Measurements from ENCODE around the gene FAM234B. TPM values are rescaled to one million over a fixed set of nuclear protein-coding genes. Genes with fewer than 3 reads are reported as not detected.
A peak's percentile ranks its signal among the peaks of the same experiment; 100 is the strongest.

The FAM234B gene
- total RNA-seq = 1 to 10 TPM; 8.0 to 8.7 (median 8.4) TPM

DNA sequence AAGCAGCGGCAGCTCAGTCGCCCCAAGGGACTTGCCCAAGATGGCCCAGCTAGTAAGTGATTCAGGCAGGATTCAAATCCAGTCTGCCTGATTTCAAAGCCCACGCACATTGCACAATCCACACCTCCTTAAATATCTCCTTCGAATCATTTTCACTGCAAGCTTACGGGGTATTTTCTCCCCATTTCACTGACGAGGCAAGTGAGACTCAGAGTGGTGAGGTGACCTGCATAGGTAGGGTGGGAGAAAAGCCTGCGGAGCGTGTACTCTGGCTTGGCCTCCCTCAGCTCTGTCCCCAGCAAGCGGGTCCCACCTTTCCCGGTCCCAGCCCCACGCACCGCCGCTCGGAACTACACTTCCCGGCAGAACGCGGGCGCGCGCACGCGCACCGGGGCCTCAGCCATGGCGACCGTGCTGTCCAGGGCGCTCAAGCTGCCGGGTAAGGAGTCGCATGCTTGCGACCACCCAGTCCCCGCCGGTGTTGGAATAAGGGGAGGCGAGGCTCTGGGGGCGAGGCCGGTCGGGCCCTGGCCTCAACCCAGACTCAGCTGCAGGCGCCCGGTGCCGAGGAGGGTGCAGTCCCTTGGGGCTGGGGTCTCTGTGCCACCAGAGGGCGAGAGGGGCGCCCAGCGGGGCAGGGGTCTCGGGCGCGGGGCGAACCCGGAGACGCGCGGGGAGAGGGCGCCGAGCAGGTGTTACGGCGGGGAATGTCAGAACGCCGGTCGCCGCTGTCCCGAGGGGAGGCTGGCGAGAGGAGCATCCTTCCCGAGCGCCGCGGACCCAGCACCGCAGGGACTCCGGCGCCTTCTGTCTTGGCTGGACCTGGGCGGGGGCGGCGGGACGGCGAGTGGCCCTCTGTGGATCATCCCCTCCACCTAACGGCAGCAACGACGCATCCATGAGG lies at the start of gene FAM234B:
FAM234B (plus strand) TSS at position 380 of the 904 bp plus-strand sequence; CDS start at position 403, 23 bp downstream.
- no peaks in the 10 kb centered on the region for H3K9me3 Mint-ChIP-seq
- ATAC-seq (peak; percentile 95 to 97), DNase-seq (peak; percentile 65)
- H3K27me3 Mint-ChIP-seq (ENCODE audit: low read depth) = no peaks in the 10 kb centered on the region
- peaks cover 7% of the 10 kb centered on the region for H3K4me1 Mint-ChIP-seq (ENCODE audit: low read depth)
- peak within 1 kb of the TSS; percentile 84 for H3K4me3 Mint-ChIP-seq
- H3K36me3 Mint-ChIP-seq (ENCODE audit: insufficient read depth) = no peaks in the 10 kb centered on the region

GRCh38 chr12:12995088-12995487 lies 49.1 kb upstream of the FAM234B start:
- no peak overlapping the region for H3K4me3 Mint-ChIP-seq
- H3K27me3 Mint-ChIP-seq (ENCODE audit: low read depth) = no peaks in the 10 kb centered on the region
- H3K36me3 Mint-ChIP-seq (ENCODE audit: insufficient read depth) = peaks cover 2% of the 10 kb centered on the region
- no peak for ATAC-seq
- peaks cover 26% of the 10 kb centered on the region for H3K4me1 Mint-ChIP-seq (ENCODE audit: low read depth)
- no peak for DNase-seq
- no peaks in the 10 kb centered on the region for H3K9me3 Mint-ChIP-seq

GRCh38 chr12:12996209-12996608 lies 48.0 kb upstream of the FAM234B start:
- H3K4me3 Mint-ChIP-seq = no peak overlapping the region
- H3K9me3 Mint-ChIP-seq = no peaks in the 10 kb centered on the region
- DNase-seq (no peak), ATAC-seq (no peak)
- H3K4me1 Mint-ChIP-seq (ENCODE audit: low read depth) = peaks cover 28% of the 10 kb centered on the region
- peaks cover 2% of the 10 kb centered on the region for H3K36me3 Mint-ChIP-seq (ENCODE audit: insufficient read depth)
- no peaks in the 10 kb centered on the region for H3K27me3 Mint-ChIP-seq (ENCODE audit: low read depth)

GRCh38 chr12:12997156-12997555 lies 47.0 kb upstream of the FAM234B start:
- DNase-seq (no peak), ATAC-seq (no peak)
- Mint-ChIP-seq H3K4me3 (no peak overlapping the region), H3K36me3 (ENCODE audit: insufficient read depth) (peaks cover 2% of the 10 kb centered on the region), H3K27me3 (ENCODE audit: low read depth) (no peaks in the 10 kb centered on the region), H3K4me1 (ENCODE audit: low read depth) (peaks cover 32% of the 10 kb centered on the region), H3K9me3 (no peaks in the 10 kb centered on the region)

DNA sequence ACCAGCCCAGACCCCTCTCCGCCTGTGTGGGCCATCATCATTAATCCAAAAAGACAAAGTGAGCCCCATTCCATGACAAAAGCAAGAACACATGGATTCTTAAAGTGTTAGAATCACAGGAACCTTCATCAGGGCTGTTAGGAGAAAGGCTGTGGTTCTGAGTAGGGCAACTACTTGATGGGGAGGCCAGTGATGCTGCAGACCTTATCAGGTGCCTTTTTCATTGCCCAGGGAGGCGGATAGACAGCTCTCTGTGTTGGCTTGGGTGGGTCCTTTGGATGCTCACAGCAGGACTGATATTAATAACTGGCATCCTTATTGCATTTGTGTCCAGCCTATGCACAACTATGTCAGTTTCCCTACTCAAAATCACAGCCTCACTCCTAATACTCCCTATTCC lies 46.4 kb upstream of the FAM234B start:
- no peak for ATAC-seq
- H3K4me1 Mint-ChIP-seq (ENCODE audit: low read depth) = peaks cover 30% of the 10 kb centered on the region
- peaks cover 2% of the 10 kb centered on the region for H3K36me3 Mint-ChIP-seq (ENCODE audit: insufficient read depth)
- no peak overlapping the region for H3K4me3 Mint-ChIP-seq
- no peaks in the 10 kb centered on the region for H3K27me3 Mint-ChIP-seq (ENCODE audit: low read depth)
- no peak for DNase-seq
- H3K9me3 Mint-ChIP-seq = no peaks in the 10 kb centered on the region

DNA sequence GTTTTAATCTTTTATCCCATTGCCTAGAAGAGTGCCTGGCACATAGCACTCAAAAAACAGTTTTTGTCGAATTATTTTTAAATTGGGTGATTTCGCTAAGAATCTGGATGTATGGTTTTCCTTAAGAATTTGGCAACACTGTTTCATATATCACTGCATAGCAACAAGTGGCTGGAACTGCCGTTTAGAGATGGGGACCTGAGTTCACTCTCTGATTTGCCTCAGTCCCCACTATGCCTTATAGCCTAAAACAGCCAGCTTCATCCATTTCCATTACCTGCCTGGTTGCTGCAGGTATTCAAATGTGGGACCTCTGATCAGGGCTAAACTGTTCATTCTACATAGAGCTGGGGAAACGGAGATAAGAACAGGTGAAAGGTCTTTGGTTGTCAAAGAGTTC lies 45.9 kb upstream of the FAM234B start:
- H3K27me3 Mint-ChIP-seq (ENCODE audit: low read depth) = no peaks in the 10 kb centered on the region
- H3K4me1 Mint-ChIP-seq (ENCODE audit: low read depth) = peaks cover 27% of the 10 kb centered on the region
- DNase-seq = no peak
- H3K9me3 Mint-ChIP-seq = no peaks in the 10 kb centered on the region
- peaks cover 2% of the 10 kb centered on the region for H3K36me3 Mint-ChIP-seq (ENCODE audit: insufficient read depth)
- no peak for ATAC-seq
- H3K4me3 Mint-ChIP-seq = no peak overlapping the region

DNA sequence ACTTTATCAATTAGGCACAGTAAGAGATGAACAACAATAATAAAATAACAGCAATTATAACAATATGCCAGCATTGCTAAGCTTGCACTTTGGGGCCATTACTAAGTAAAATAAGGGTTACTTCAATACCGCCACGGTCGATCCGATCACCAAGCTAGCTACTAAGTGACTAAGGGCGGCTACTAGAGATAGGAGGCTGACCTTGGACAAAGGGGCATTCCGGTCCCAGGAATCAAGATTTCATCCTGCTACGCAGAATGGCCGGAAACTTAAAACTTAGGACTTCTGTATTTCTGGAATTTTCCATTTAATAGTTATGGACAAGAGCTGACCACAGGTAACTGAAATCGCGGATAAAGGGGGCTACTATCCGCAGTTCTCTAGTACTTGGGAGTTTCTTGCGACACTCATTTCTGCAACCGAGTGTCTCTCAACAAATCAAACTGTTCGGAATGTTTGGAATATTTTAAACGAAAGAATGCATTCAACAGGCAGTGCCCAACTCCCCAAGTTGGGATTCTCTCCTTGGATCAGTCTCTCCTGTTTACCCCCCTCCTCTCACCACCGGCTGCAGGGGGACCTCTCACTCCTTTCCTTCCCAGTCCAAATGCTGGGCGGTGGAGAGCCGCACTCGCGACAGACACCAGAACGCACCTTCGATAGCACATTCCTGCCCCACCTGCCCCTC lies 44.8 kb upstream of the FAM234B start:
- Mint-ChIP-seq H3K36me3 (ENCODE audit: insufficient read depth) (no peaks in the 10 kb centered on the region), H3K4me3 (peak overlapping the region; percentile 82), H3K9me3 (no peaks in the 10 kb centered on the region), H3K27me3 (ENCODE audit: low read depth) (no peaks in the 10 kb centered on the region), H3K4me1 (ENCODE audit: low read depth) (peaks cover 27% of the 10 kb centered on the region)
- no peak for DNase-seq
- peak in 1 of 2 donors; percentile 12 for ATAC-seq

GRCh38 chr12:12999959-13000615 lies 44.1 kb upstream of the FAM234B start, which contains the start of gene HEBP1:
TSS of gene HEBP1 (minus strand) at chr12:13000265. CDS start at chr12:13000114, 151 bp downstream.
- Mint-ChIP-seq H3K36me3 (ENCODE audit: insufficient read depth) (no peaks in the 10 kb centered on the region), H3K27me3 (ENCODE audit: low read depth) (peaks cover 2% of the 10 kb centered on the region), H3K4me1 (ENCODE audit: low read depth) (peaks cover 27% of the 10 kb centered on the region), H3K9me3 (no peaks in the 10 kb centered on the region), H3K4me3 (peak within 1 kb of the TSS; percentile 82)
- DNase-seq = peak; percentile 98
- peak; percentile 91 to 92 for ATAC-seq

- peak overlapping the region; percentile 82 for H3K4me3 Mint-ChIP-seq
- H3K9me3 Mint-ChIP-seq = no peaks in the 10 kb centered on the region
- peaks cover 27% of the 10 kb centered on the region for H3K4me1 Mint-ChIP-seq (ENCODE audit: low read depth)
- no peaks in the 10 kb centered on the region for H3K36me3 Mint-ChIP-seq (ENCODE audit: insufficient read depth)
- ATAC-seq (peak; percentile 26 to 39), DNase-seq (no peak)
- H3K27me3 Mint-ChIP-seq (ENCODE audit: low read depth) = peaks cover 2% of the 10 kb centered on the region
These were observed 43.6 kb upstream of the FAM234B start for GRCh38 chr12:13000616-13000924.

DNA sequence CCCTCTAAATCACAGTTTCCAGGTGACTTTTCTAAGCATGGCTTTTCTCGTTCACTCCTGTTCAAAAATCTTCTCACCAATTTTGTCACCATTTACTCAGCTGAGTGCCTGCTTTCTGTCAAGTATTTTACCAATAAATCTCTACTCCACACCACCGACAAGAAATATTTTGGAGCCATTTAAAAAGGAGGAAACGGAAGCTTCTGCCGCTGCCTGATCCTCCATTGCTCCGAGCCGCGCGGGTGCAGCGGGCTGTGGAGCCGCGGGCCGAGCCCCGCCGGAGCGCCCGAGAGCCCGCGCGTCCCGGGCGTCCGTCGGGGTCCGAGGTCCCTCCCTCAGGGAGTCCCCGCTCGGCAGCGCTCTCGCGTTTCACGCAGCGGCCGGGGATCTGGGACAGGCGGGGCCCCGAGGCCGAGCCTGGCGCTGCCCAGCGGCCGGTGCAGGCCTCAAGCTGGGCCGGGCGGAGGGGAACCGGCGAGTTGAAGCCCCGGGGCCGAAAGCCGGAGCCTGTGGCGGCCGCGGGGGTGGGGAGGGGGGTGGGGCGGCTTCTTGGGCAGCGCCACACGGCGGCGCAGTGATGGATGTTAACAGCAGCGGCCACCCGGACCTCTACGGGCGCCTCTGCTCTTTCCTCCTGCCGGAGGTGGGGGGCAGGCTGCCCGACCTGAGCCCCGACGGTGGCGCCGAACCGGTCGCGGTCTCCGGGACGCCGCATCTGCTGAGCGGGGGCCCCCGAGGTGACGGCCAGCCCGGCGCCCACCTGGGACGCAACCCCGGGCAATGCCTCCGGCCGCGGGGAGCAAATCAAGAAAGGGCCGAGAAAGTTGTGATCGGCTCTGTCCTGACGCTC lies 43.0 kb upstream of the FAM234B start:
- peaks cover 2% of the 10 kb centered on the region for H3K27me3 Mint-ChIP-seq (ENCODE audit: low read depth)
- DNase-seq = peak; percentile 17
- peaks cover 27% of the 10 kb centered on the region for H3K4me1 Mint-ChIP-seq (ENCODE audit: low read depth)
- peak; percentile 15 to 32 for ATAC-seq
- no peaks in the 10 kb centered on the region for H3K36me3 Mint-ChIP-seq (ENCODE audit: insufficient read depth)
- no peaks in the 10 kb centered on the region for H3K9me3 Mint-ChIP-seq
- peak overlapping the region; percentile 82 for H3K4me3 Mint-ChIP-seq

GRCh38 chr12:13001775-13002040 lies 42.5 kb upstream of the FAM234B start:
- ATAC-seq (no peak), DNase-seq (no peak)
- Mint-ChIP-seq H3K9me3 (no peaks in the 10 kb centered on the region), H3K4me3 (peak overlapping the region; percentile 78), H3K4me1 (ENCODE audit: low read depth) (peaks cover 27% of the 10 kb centered on the region), H3K36me3 (ENCODE audit: insufficient read depth) (no peaks in the 10 kb centered on the region), H3K27me3 (ENCODE audit: low read depth) (peaks cover 2% of the 10 kb centered on the region)

- no peaks in the 10 kb centered on the region for H3K9me3 Mint-ChIP-seq
- H3K4me3 Mint-ChIP-seq = peak overlapping the region; percentile 78
- H3K36me3 Mint-ChIP-seq (ENCODE audit: insufficient read depth) = no peaks in the 10 kb centered on the region
- peaks cover 2% of the 10 kb centered on the region for H3K27me3 Mint-ChIP-seq (ENCODE audit: low read depth)
- DNase-seq = no peak
- no peak for ATAC-seq
- H3K4me1 Mint-ChIP-seq (ENCODE audit: low read depth) = peaks cover 24% of the 10 kb centered on the region
These were observed 41.7 kb upstream of the FAM234B start for GRCh38 chr12:13002301-13003097.

- no peaks in the 10 kb centered on the region for H3K36me3 Mint-ChIP-seq (ENCODE audit: insufficient read depth)
- H3K27me3 Mint-ChIP-seq (ENCODE audit: low read depth) = peaks cover 2% of the 10 kb centered on the region
- peaks cover 12% of the 10 kb centered on the region for H3K4me1 Mint-ChIP-seq (ENCODE audit: low read depth)
- H3K9me3 Mint-ChIP-seq = no peaks in the 10 kb centered on the region
- H3K4me3 Mint-ChIP-seq = no peak overlapping the region
- ATAC-seq (no peak), DNase-seq (no peak)
These were observed 39.8 kb upstream of the FAM234B start for GRCh38 chr12:13004361-13004760.

All from activated T-cell treated with anti-CD3 and anti-CD28 coated beads, Interleukin-2, amount 50 U/mL, for 4 hours (primary cell).